SK-N-SH (cell line): Measurements from ENCODE around the gene ETS1. TPM values are rescaled to one million over a fixed set of nuclear protein-coding genes. Genes with fewer than 3 reads are reported as not detected.

Experiments
- CTCF ChIA-PET: fragments of 300-600, 350-600 bp; formaldehyde crosslinking; extraction: SDS; loops from one replicate; lab custom pipeline; 2021; lab: Yijun Ruan, JAX
- POLR2A ChIA-PET: fragments of 350-600 bp; sonication (Branson Sonifier 250); formaldehyde crosslinking; extraction: SDS; loops from one replicate; lab custom pipeline; 2020; ENCODE audit warnings: antibody characterized with exemption, inconsistent platforms; lab: Yijun Ruan, JAX
- DNase-seq: peaks from one replicate; pipeline ENCODE4 v3.0.0; 2012
- H2AFZ ChIP-seq: fragments of 200-600 bp; sonication (generic); 2 replicates; pipeline ENCODE4 v1.8.1; 2016; ENCODE audit warnings: antibody characterized with exemption, mild to moderate bottlenecking, low read depth
- H3F3A ChIP-seq: fragments of 200-600 bp; sonication (generic); replicated peaks from 2 replicates; pipeline ENCODE3; 2016; ENCODE audit warnings: antibody characterized with exemption, mild to moderate bottlenecking; ENCODE audit not compliant: insufficient read depth
- H3K27ac ChIP-seq, 2 experiments: fragments of 200-500 bp in 1 of 2; fragments of 200-600 bp in 1 of 2; sonication (Bioruptor generic) in 1 of 2; sonication (generic), shearing (Covaris generic) in 1 of 2; 2 replicates each; pipeline versions ENCODE4 v1.5.1 to v1.6.1; 2014 to 2016; ENCODE audit warnings: low read depth in 2 of 2, inconsistent platforms in 1 of 2, low read length in 1 of 2, mild to moderate bottlenecking in 1 of 2, mixed read lengths in 1 of 2
- H3K27me3 ChIP-seq: fragments of 200-600 bp; sonication (generic), shearing (Covaris generic); 2 replicates; pipeline ENCODE4 v1.6.1; 2016; ENCODE audit warnings: mixed run types; ENCODE audit not compliant: insufficient read depth
- H3K36me3 ChIP-seq, 2 experiments: fragments of 200-500 bp in 1 of 2; fragments of 200-600 bp in 1 of 2; sonication (Bioruptor generic) in 1 of 2; sonication (generic) in 1 of 2; replicated peaks in 1 of 2; 2 replicates each; pipeline versions ENCODE3 to v1.5.1; 2014 to 2016; ENCODE audit warnings: low read length in 1 of 2, mild to moderate bottlenecking in 1 of 2; ENCODE audit not compliant: insufficient read depth in 2 of 2, control insufficient read depth in 1 of 2
- H3K4me1 ChIP-seq, 2 experiments: fragments of 200-500 bp in 1 of 2; fragments of 200-600 bp in 1 of 2; sonication (Bioruptor generic) in 1 of 2; sonication (generic), shearing (Covaris generic) in 1 of 2; 2 replicates each; pipeline versions ENCODE4 v1.5.1 to v1.6.1; 2014 to 2016; ENCODE audit warnings: low read depth in 1 of 2, low read length in 1 of 2, mixed run types in 1 of 2; ENCODE audit not compliant: insufficient read depth in 2 of 2, control insufficient read depth in 1 of 2
- H3K4me2 ChIP-seq: fragments of 200-600 bp; sonication (generic), shearing (Covaris generic); 2 replicates; pipeline ENCODE4 v1.6.1; 2017; ENCODE audit warnings: mixed run types
- H3K4me3 ChIP-seq, 2 experiments: fragments of 200-500 bp in 1 of 2; fragments of 200-600 bp in 1 of 2; sonication (Bioruptor generic) in 1 of 2; sonication (generic), shearing (Covaris generic) in 1 of 2; 2 replicates each; pipeline versions ENCODE4 v1.5.1 to v1.8.1; 2014 to 2016; ENCODE audit warnings: low read depth in 2 of 2, inconsistent platforms in 1 of 2, low read length in 1 of 2, mild to moderate bottlenecking in 1 of 2, mixed read lengths in 1 of 2, moderate library complexity in 1 of 2
- H3K79me2 ChIP-seq: fragments of 200-600 bp; sonication (generic); 2 replicates; pipeline ENCODE4 v1.8.1; 2017; ENCODE audit warnings: mild to moderate bottlenecking; ENCODE audit not compliant: insufficient read depth
- H3K9ac ChIP-seq: fragments of 200-600 bp; sonication (generic); 2 replicates; pipeline ENCODE4 v1.6.1; 2017; ENCODE audit warnings: mixed run types
- H3K9me2 ChIP-seq: fragments of 200-600 bp; sonication (generic); 2 replicates; pipeline ENCODE4 v1.6.1; 2017; ENCODE audit warnings: mixed run types
- H3K9me3 ChIP-seq: fragments of 200-600 bp; sonication (generic); 2 replicates; pipeline ENCODE4 v1.6.1; 2017; ENCODE audit warnings: mixed run types, mild to moderate bottlenecking, moderate library complexity
- H4K20me1 ChIP-seq: fragments of 200-600 bp; sonication (generic); 2 replicates; pipeline ENCODE4 v1.6.1; 2017; ENCODE audit warnings: mild to moderate bottlenecking, mixed run types; ENCODE audit not compliant: insufficient read depth
- EP300 ChIP-seq, 2 experiments: IDR thresholded peaks; 2 replicates each; pipeline versions ENCODE4 v1.4.0 to v1.6.1; 2012; ENCODE audit warnings: borderline replicate concordance in 1 of 2, low read depth in 1 of 2, low read length in 1 of 2
- EZH2phosphoT487 ChIP-seq: fragments of 200-600 bp; sonication (generic); IDR thresholded peaks from 2 replicates; pipeline ENCODE4 v1.6.1; 2017; ENCODE audit warnings: low read depth, mixed run types, mild to moderate bottlenecking, antibody characterized with exemption, moderate library complexity, borderline replicate concordance
- FOSL2 ChIP-seq: IDR thresholded peaks from 2 replicates; pipeline ENCODE4 v1.4.0; 2012; ENCODE audit warnings: low read depth, mild to moderate bottlenecking, moderate library complexity, borderline replicate concordance
- GABPA ChIP-seq: IDR thresholded peaks from 2 replicates; pipeline ENCODE4 v1.4.0; 2012; ENCODE audit warnings: low read depth, mild to moderate bottlenecking
- JUND ChIP-seq: IDR thresholded peaks from 2 replicates; pipeline ENCODE4 v1.4.0; 2012
- MEF2A ChIP-seq: IDR thresholded peaks from 2 replicates; pipeline ENCODE4 v1.4.0; 2012; ENCODE audit warnings: low read depth, borderline replicate concordance
- MXI1 ChIP-seq: IDR thresholded peaks from 2 replicates; pipeline ENCODE4 v1.6.1; 2012; ENCODE audit warnings: mild to moderate bottlenecking, low read depth, low read length, improper control_type of control experiment
- NFIC ChIP-seq: IDR thresholded peaks from 2 replicates; pipeline ENCODE4 v1.4.0; 2012; ENCODE audit warnings: borderline replicate concordance
- POLR2AphosphoS5 ChIP-seq: IDR thresholded peaks from 2 replicates; pipeline ENCODE4 v1.6.1; 2012; ENCODE audit warnings: low read depth, low read length
- RAD21 ChIP-seq: IDR thresholded peaks from 2 replicates; pipeline ENCODE4 v1.6.1; 2012; ENCODE audit warnings: mild to moderate bottlenecking, low read length
- REST ChIP-seq: IDR thresholded peaks from 2 replicates; pipeline ENCODE4 v1.6.1; 2012; ENCODE audit warnings: mild to moderate bottlenecking, low read depth, low read length, moderate library complexity
- RFX5 ChIP-seq: IDR thresholded peaks from 2 replicates; pipeline ENCODE4 v1.6.1; 2012; ENCODE audit warnings: mild to moderate bottlenecking, improper control_type of control experiment, low read length
- RXRA ChIP-seq: IDR thresholded peaks from 2 replicates; pipeline ENCODE4 v1.4.0; 2012; ENCODE audit warnings: low read depth, mild to moderate bottlenecking, borderline replicate concordance
- SIN3A ChIP-seq: IDR thresholded peaks from 2 replicates; pipeline ENCODE4 v1.6.1; 2012; ENCODE audit warnings: low read depth, mild to moderate bottlenecking, low read length, moderate library complexity, borderline replicate concordance
- SMC3 ChIP-seq: IDR thresholded peaks from 2 replicates; pipeline ENCODE4 v1.6.1; 2012; ENCODE audit warnings: low read depth, low read length, improper control_type of control experiment
- TCF12 ChIP-seq: IDR thresholded peaks from 2 replicates; pipeline ENCODE4 v1.4.0; 2012
- TEAD4 ChIP-seq: IDR thresholded peaks from 2 replicates; pipeline ENCODE4 v1.4.0; 2012; ENCODE audit warnings: mild to moderate bottlenecking, borderline replicate concordance; ENCODE audit not compliant: insufficient read depth
- USF1 ChIP-seq: IDR thresholded peaks from 2 replicates; pipeline ENCODE4 v1.4.0; 2012; ENCODE audit warnings: low read depth, borderline replicate concordance
- USF2 ChIP-seq: fragments of 150-350 bp; IDR thresholded peaks from 2 replicates; pipeline ENCODE4 v1.6.1; 2017; ENCODE audit warnings: antibody characterized with exemption, low read length, low read depth, borderline replicate concordance
- YY1 ChIP-seq: IDR thresholded peaks from 2 replicates; pipeline ENCODE4 v1.4.0; 2012; ENCODE audit warnings: low read depth, mild to moderate bottlenecking
- WGBS: methylation state at CpG from one replicate; pipeline ENCODE4 v1.1.6; 2017; ENCODE audit warnings: low lambda C conversion rate; 5-methylcytosine and 5-hydroxymethylcytosine counted together
- polyA plus RNA-seq, 3 experiments: library from polyadenylated mRNA; depleted of rRNA; stranded (reverse); fragments of >200 nt; gene quantifications; 2 replicates each; pipeline ENCODE4 v1.2.3, GENCODE V29; 2012
- TF ChIP-seq, protein P1 (sequence below): fragments of 200-600 bp; sonication (generic); IDR thresholded peaks from 2 replicates; pipeline ENCODE4 v1.6.1; 2017; ENCODE audit warnings: antibody characterized with exemption, mild to moderate bottlenecking, moderate library complexity
- TF ChIP-seq, protein P2 (sequence below): IDR thresholded peaks from 2 replicates; pipeline ENCODE4 v1.4.0; 2012; ENCODE audit warnings: low read depth

Gene ETS1
- polyA plus RNA-seq, 1 of the 3 experiments (the other 2 are of a cell fraction) = 14.5 TPM

DNA sequence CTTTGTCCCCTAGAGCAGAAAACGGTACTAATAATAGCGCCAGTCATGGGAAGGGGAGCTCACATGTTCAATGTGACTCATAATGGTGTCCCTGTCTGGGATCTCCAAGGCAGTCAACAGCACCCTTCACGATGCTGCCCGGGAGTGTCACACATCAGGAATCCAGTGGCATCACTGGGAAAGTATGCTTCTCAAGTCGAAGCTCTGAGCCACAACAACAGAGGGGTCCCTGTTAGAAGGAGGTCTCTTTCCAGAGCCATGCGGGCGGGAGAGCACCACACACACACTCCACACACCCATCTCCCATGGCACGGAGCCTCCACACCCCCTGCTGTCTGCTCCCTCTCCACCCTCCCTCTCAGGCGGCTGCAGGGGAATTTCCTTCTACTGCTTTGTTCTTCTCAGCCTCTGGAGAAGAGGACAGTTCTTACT is 119.7 kb downstream of the ETS1 start (continued):
- TF ChIP-seq, protein P1, sequence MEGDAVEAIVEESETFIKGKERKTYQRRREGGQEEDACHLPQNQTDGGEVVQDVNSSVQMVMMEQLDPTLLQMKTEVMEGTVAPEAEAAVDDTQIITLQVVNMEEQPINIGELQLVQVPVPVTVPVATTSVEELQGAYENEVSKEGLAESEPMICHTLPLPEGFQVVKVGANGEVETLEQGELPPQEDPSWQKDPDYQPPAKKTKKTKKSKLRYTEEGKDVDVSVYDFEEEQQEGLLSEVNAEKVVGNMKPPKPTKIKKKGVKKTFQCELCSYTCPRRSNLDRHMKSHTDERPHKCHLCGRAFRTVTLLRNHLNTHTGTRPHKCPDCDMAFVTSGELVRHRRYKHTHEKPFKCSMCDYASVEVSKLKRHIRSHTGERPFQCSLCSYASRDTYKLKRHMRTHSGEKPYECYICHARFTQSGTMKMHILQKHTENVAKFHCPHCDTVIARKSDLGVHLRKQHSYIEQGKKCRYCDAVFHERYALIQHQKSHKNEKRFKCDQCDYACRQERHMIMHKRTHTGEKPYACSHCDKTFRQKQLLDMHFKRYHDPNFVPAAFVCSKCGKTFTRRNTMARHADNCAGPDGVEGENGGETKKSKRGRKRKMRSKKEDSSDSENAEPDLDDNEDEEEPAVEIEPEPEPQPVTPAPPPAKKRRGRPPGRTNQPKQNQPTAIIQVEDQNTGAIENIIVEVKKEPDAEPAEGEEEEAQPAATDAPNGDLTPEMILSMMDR = peak; percentile 49
- TF ChIP-seq JUND (peak; percentile 93), MXI1 (no peak), REST (peak; percentile 17; the same call in 1 of the 2 replicates), TCF12 (peak; percentile 80), GABPA (no peak), MEF2A (peak; percentile 96), USF1 (peak; percentile 46; the same call in 1 of the 2 replicates), TEAD4 (peak; percentile 74), EP300 (IDR thresholded peaks at IDR 0.05; ENCODE audit: borderline replicate concordance in 1 of 2, low read depth in 1 of 2, low read length in 1 of 2) (peak in 1 of 2 experiments; percentile 76; a peak in 1 of 4 replicates), FOSL2 (peak; percentile 92), RXRA (peak; percentile 89), SIN3A (peak; percentile 77; the same call in 1 of the 2 replicates), NFIC (peak; percentile 73)
- TF ChIP-seq, protein P2, sequence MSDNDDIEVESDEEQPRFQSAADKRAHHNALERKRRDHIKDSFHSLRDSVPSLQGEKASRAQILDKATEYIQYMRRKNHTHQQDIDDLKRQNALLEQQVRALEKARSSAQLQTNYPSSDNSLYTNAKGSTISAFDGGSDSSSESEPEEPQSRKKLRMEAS = peak; percentile 79; the same call in 1 of the 2 replicates

GRCh38 chr11:128467041-128467440 is 120.3 kb downstream of the ETS1 start:
- Histone ChIP-seq H3K9me2 (no peaks in the 10 kb centered on the region), H3K9ac (peak overlapping the region; percentile 56), H3K36me3 (peaks cover 38 to 50% of the 10 kb centered on the region in 2 experiments), H3K4me2 (peak overlapping the region; percentile 39; the same call in 1 of the 2 replicates), H2AFZ (no peak overlapping the region), H3K4me3 (no peak overlapping the region), H3K4me1 (peaks cover 16 to 36% of the 10 kb centered on the region in 2 experiments), H3K27ac (peak overlapping the region in 1 of 2 experiments; percentile 99; a peak in 3 of 4 replicates), H3K27me3 (no peaks in the 10 kb centered on the region), H3K9me3 (no peaks in the 10 kb centered on the region), H3F3A (peaks cover 33% of the 10 kb centered on the region), H4K20me1 (no peaks in the 10 kb centered on the region), H3K79me2 (peaks cover 80% of the 10 kb centered on the region)
- WGBS = 100% methylated on average over 4 of the region's 6 CpGs
- POLR2A ChIA-PET = no interaction called here
- DNase-seq = no peak
- CTCF ChIA-PET = no interaction called here
- TF ChIP-seq NFIC (no peak), YY1 (no peak), GABPA (no peak), SMC3 (no peak), EZH2phosphoT487 (no peak), POLR2AphosphoS5 (no peak), TCF12 (no peak), RAD21 (no peak), RFX5 (no peak), USF2 (no peak), RXRA (no peak), TEAD4 (no peak)
- TF ChIP-seq, protein P2 = no peak
